ENCODE measurements around the gene ETV3L.

- TF ChIP-seq POLR2AphosphoS5 (IDR thresholded peaks at IDR 0.05; ENCODE audit: low read depth, low read length) (no peak), PAX5 (IDR thresholded peaks at IDR 0.05; ENCODE audit: insufficient read depth, low read length, severe bottlenecking) (no peak), POLR2A (IDR thresholded peaks at IDR 0.05; ENCODE audit: low read depth, low read length) (no peak)
Measured at GRCh38 chr1:157135646-157136045, 36.0 kb upstream of the ETV3L start.

Data from GM12891 (cell line).